HepG2 (cell line): ENCODE measurements around the gene SCIN. TPM values are rescaled to one million over a fixed set of nuclear protein-coding genes. Genes with fewer than 3 reads are reported as not detected.

Source experiments
- ATAC-seq: fragments of 200-7000 bp; cut with Tn5 transposase; 3 replicates; pipeline ENCODE4 v1.9.1; 2020; ENCODE audit warnings: mild to moderate bottlenecking, moderate library complexity
- BruUV-seq: library from RNA; stranded (reverse); fragments of 400-500 nt; replicated peaks from 2 replicates; lab custom pipeline; 2021; lab: Mats Ljungman, UMichigan
- CTCF ChIA-PET: fragments of 300-600 bp; formaldehyde crosslinking; extraction: SDS; loops from one replicate; lab custom pipeline; 2021; ENCODE audit warnings: low total read pairs, inconsistent platforms, low intra/inter-chr PET ratio; lab: Yijun Ruan, JAX
- POLR2A ChIA-PET: fragments of 350-600 bp; sonication (Branson Sonifier 250); formaldehyde crosslinking; loops from one replicate; lab custom pipeline; 2020; ENCODE audit warnings: antibody characterized with exemption, inconsistent platforms; lab: Yijun Ruan, JAX
- DNase-seq: peaks from one replicate; pipeline ENCODE4 v3.0.0-alpha.2; 2015; ENCODE audit warnings: low spot score
- FAIRE-seq: peaks from 3 replicates; lab custom pipeline; 2011; peaks lifted over from hg19 to GRCh38; lab: Jason Lieb, UNC
- H2AFZ ChIP-seq: one replicate; pipeline ENCODE4 v1.6.1; 2011; ENCODE audit warnings: low read length, inconsistent platforms
- H3K27ac ChIP-seq: fragments of 300-600 bp; 3 replicates; pipeline ENCODE4 v1.8.0; 2011; ENCODE audit warnings: mixed run types, mild to moderate bottlenecking, mixed read lengths, low read length, inconsistent platforms; ENCODE audit not compliant: insufficient read depth; ENCODE audit errors: extremely low read length
- H3K27me3 ChIP-seq, 2 experiments: fragments of 200-600 bp in 1 of 2; 2 replicates in 1 of 2; 3 replicates in 1 of 2; pipeline versions ENCODE4 v1.6.0 to v1.8.0; 2011; ENCODE audit warnings: low read length in 2 of 2, mild to moderate bottlenecking in 2 of 2, moderate library complexity in 2 of 2, inconsistent platforms in 1 of 2; ENCODE audit not compliant: insufficient read depth in 2 of 2, control insufficient read depth in 1 of 2
- H3K36me3 ChIP-seq, 2 experiments: fragments of 200-600 bp in 1 of 2; replicated peaks in 1 of 2; 2 replicates in 1 of 2; 3 replicates in 1 of 2; pipeline versions ENCODE4 v1.5.1 to v1.8.0; 2011; ENCODE audit warnings: low read length in 2 of 2, inconsistent platforms in 1 of 2; ENCODE audit not compliant: insufficient read depth in 2 of 2, control insufficient read depth in 1 of 2
- H3K4me1 ChIP-seq: 2 replicates; pipeline ENCODE4 v1.5.1; 2012; ENCODE audit warnings: low read length, inconsistent platforms; ENCODE audit not compliant: insufficient read depth
- H3K4me2 ChIP-seq: 2 replicates; pipeline ENCODE4 v1.6.0; 2011; ENCODE audit warnings: low read depth, low read length, inconsistent platforms
- H3K4me3 ChIP-seq, 3 experiments: fragments of 200-600 bp in 1 of 3; sonication (generic), shearing (Covaris generic) in 1 of 3; replicated peaks in 1 of 3; 2 replicates each; pipeline ENCODE4 v1.5.1; 2011 to 2016; ENCODE audit warnings: low read length in 3 of 3, inconsistent platforms in 2 of 3, low read depth in 2 of 3, mild to moderate bottlenecking in 2 of 3, control low read depth in 1 of 3, mixed read lengths in 1 of 3; ENCODE audit not compliant: insufficient read depth in 1 of 3
- H3K79me2 ChIP-seq: one replicate; pipeline ENCODE4 v1.6.1; 2011; ENCODE audit warnings: low read length, inconsistent platforms; ENCODE audit not compliant: insufficient read depth
- H3K9ac ChIP-seq: 2 replicates; pipeline ENCODE4 v1.6.0; 2011; ENCODE audit warnings: mild to moderate bottlenecking, low read depth, low read length, inconsistent platforms; ENCODE audit not compliant: insufficient read depth
- H3K9me3 ChIP-seq: 2 replicates; pipeline ENCODE4 v1.5.1; 2012; ENCODE audit warnings: mild to moderate bottlenecking, low read length
- H4K20me1 ChIP-seq: 2 replicates; pipeline ENCODE4 v1.6.0; 2011; ENCODE audit warnings: inconsistent platforms, mild to moderate bottlenecking, low read length, moderate library complexity; ENCODE audit not compliant: insufficient read depth
- HNRNPH1 ChIP-seq: fragments of 200-400 bp; formaldehyde crosslinking; optimal IDR thresholded peaks from 2 replicates; pipeline ENCODE3; 2017; ENCODE audit warnings: mild to moderate bottlenecking, low read depth, low read length
- SETDB1 ChIP-seq: sonication (generic); formaldehyde crosslinking; IDR thresholded peaks from 2 replicates; pipeline ENCODE4 v1.5.1; 2020; ENCODE audit warnings: missing genetic modification reagents, mild to moderate bottlenecking, borderline replicate concordance
- ZKSCAN5 ChIP-seq: sonication (generic); formaldehyde crosslinking; IDR thresholded peaks from 2 replicates; pipeline ENCODE4 v1.5.1; 2020; ENCODE audit warnings: mild to moderate bottlenecking, missing genetic modification reagents
- ZNF225 ChIP-seq: sonication (generic); formaldehyde crosslinking; IDR thresholded peaks from 2 replicates; pipeline ENCODE4 v1.4.0; 2020; ENCODE audit warnings: mild to moderate bottlenecking, missing genetic modification reagents
- ZNF296 ChIP-seq: sonication (generic); formaldehyde crosslinking; conservative IDR thresholded peaks from 2 replicates; pipeline ENCODE4 v1.5.0; 2020; ENCODE audit warnings: mild to moderate bottlenecking, missing genetic modification reagents
- ZNF337 ChIP-seq: sonication (generic); formaldehyde crosslinking; IDR thresholded peaks from 2 replicates; pipeline ENCODE4 v1.5.1; 2020; ENCODE audit warnings: missing genetic modification reagents, low read depth, mild to moderate bottlenecking, borderline replicate concordance
- ZNF878 ChIP-seq: sonication (generic); formaldehyde crosslinking; IDR thresholded peaks from 2 replicates; pipeline ENCODE4 v1.8.1; 2023; ENCODE audit warnings: mild to moderate bottlenecking, missing genetic modification reagents, moderate library complexity
- WGBS: methylation state at CpG from one replicate; pipeline ENCODE4 v1.1.6; 2017; ENCODE audit warnings: low lambda C conversion rate; 5-methylcytosine and 5-hydroxymethylcytosine counted together
- in situ Hi-C: cut with HindIII; loops from 2 replicates; pipeline ENCODE4 v1.10.0; 2017; ENCODE audit warnings: low pct_unique_long_range_greater_than_20kb; ENCODE audit not compliant: extremely low pct_ligation_motif_present
- intact Hi-C: fragments of 100-400 bp; cut with micrococcal nuclease; formaldehyde crosslinking; loops from one replicate; pipeline ENCODE4 v1.10.0; 2022; ENCODE audit not compliant: unreplicated experiment
- polyA plus RNA-seq, 8 experiments: library from polyadenylated mRNA; depleted of rRNA in 3 of 8; stranded (reverse) in 7 of 8; unstranded in 1 of 8; fragments of >200 nt; fragmentation: Illumina TruSeq in 4 of 8; extraction: Trizol in 4 of 8; gene quantifications; 2 replicates each; pipeline versions ENCODE4 v1.2.1 to v1.2.3, GENCODE V29; 2011 to 2016; ENCODE audit warnings: low read depth in 4 of 8, missing spikeins in 1 of 8, mixed read lengths in 1 of 8; ENCODE audit not compliant: insufficient read depth in 1 of 8
- total RNA-seq, 5 experiments: library from RNA; depleted of rRNA; stranded (reverse); fragments of >200 nt; fragmentation: Illumina TruSeq; extraction: Trizol; gene quantifications; 2 replicates each; pipeline ENCODE4 v1.2.3, GENCODE V29; 2016; ENCODE audit warnings: low read depth in 1 of 5
- TF ChIP-seq, protein P1 (sequence below): IDR thresholded peaks from 2 replicates; pipeline ENCODE4 v1.6.1; 2016; ENCODE audit warnings: mild to moderate bottlenecking, missing biosample characterization, missing genetic modification reagents
- TF ChIP-seq, protein P2 (sequence below): IDR thresholded peaks from 2 replicates; pipeline ENCODE4 v1.6.1; 2016; ENCODE audit warnings: missing biosample characterization, missing genetic modification reagents, low read depth
- TF ChIP-seq, protein P3 (sequence below): sonication (generic); formaldehyde crosslinking; IDR thresholded peaks from 2 replicates; pipeline ENCODE4 v1.4.0; 2020; ENCODE audit warnings: missing genetic modification reagents
- TF ChIP-seq, protein P4 (sequence below): sonication (generic); formaldehyde crosslinking; conservative IDR thresholded peaks from 2 replicates; pipeline ENCODE4 v1.4.0; 2020; ENCODE audit warnings: missing genetic modification reagents
- TF ChIP-seq, protein P5 (sequence below): sonication (generic); formaldehyde crosslinking; IDR thresholded peaks from 2 replicates; pipeline ENCODE4 v1.8.1; 2022; ENCODE audit warnings: mild to moderate bottlenecking, missing genetic modification reagents

SCIN gene
- total and polyA plus RNA-seq, 2 of the 13 experiments (the other 11 are each of a cell fraction or from before 2014, with no cell fraction given), result not detected

DNA sequence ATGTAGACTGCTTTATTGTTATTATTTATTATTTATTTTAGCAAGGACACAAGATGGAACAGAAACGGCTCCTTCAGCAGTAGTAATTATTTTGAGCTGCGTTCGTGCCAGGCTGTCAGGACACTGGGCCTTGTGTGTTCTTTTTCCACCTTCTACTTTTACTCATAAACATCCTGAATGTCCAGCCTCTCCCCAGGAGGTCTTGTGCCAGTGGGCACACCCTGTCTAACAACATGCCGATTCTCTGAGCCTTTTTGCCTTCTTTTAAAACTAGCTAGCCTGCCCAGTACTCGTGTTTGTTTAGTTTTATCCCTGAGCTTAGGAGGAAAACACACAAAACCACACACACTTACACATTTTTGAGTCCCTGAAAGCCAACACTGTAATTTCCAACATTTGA is 1.2 kb downstream of the SCIN start:
- CTCF ChIA-PET, result no interaction called here
- H3K27me3 ChIP-seq, result peaks cover 1 to 20% of the 10 kb centered on the region in 2 experiments; a peak in 2 of 5 replicates
- no peaks in the 10 kb centered on the region for H3K4me1 ChIP-seq
- in situ Hi-C loops (no loop called here), intact Hi-C loops (no loop called here)
- no peaks in the 10 kb centered on the region for H3K36me3 ChIP-seq
- H4K20me1 ChIP-seq, result no peaks in the 10 kb centered on the region
- no peaks in the 10 kb centered on the region for H3K79me2 ChIP-seq
- 19% methylated on average over 5 of the region's 5 CpGs for whole genome bisulfite sequencing
- BruUV-seq, result no TSS peak
- no peak overlapping the region for H3K27ac ChIP-seq
- ATAC-seq (no peak), DNase-seq (no peak), FAIRE-seq (no peak)
- POLR2A ChIA-PET, result no interaction called here
- no peak overlapping the region for H2AFZ ChIP-seq
- H3K4me3 ChIP-seq, result no peak overlapping the region
- no peak overlapping the region for H3K9ac ChIP-seq
- H3K9me3 ChIP-seq, result no peaks in the 10 kb centered on the region
- no peak overlapping the region for H3K4me2 ChIP-seq
- no peak for TF ChIP-seq ZNF878 (CRISPR knock-in tag)
- no peak for TF ChIP-seq ZNF225 (CRISPR knock-in tag)
- TF ChIP-seq SETDB1 (CRISPR knock-in tag), result no peak
- no peak for TF ChIP-seq ZKSCAN5 (CRISPR knock-in tag)
- no peak for TF ChIP-seq ZNF337
- TF ChIP-seq, protein P1, sequence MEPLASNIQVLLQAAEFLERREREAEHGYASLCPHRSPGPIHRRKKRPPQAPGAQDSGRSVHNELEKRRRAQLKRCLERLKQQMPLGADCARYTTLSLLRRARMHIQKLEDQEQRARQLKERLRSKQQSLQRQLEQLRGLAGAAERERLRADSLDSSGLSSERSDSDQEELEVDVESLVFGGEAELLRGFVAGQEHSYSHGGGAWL, result no peak
- TF ChIP-seq, protein P2, sequence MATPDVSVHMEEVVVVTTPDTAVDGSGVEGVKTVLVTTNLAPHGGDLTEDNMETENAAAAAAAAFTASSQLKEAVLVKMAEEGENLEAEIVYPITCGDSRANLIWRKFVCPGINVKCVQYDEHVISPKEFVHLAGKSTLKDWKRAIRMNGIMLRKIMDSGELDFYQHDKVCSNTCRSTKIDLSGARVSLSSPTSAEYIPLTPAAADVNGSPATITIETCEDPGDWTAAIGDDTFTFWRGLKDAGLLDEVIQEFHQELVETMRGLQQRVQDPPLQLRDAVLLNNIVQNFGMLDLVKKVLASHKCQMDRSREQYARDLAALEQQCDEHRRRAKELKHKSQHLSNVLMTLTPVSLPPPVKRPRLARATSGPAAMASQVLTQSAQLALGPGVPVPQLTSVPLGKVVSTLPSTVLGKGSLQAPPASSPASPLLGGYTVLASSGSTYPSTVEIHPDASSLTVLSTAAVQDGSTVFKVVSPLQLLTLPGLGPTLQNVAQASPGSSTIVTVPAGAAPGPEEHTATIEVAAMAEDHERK (CRISPR knock-in tag), result no peak
- TF ChIP-seq, protein P3, sequence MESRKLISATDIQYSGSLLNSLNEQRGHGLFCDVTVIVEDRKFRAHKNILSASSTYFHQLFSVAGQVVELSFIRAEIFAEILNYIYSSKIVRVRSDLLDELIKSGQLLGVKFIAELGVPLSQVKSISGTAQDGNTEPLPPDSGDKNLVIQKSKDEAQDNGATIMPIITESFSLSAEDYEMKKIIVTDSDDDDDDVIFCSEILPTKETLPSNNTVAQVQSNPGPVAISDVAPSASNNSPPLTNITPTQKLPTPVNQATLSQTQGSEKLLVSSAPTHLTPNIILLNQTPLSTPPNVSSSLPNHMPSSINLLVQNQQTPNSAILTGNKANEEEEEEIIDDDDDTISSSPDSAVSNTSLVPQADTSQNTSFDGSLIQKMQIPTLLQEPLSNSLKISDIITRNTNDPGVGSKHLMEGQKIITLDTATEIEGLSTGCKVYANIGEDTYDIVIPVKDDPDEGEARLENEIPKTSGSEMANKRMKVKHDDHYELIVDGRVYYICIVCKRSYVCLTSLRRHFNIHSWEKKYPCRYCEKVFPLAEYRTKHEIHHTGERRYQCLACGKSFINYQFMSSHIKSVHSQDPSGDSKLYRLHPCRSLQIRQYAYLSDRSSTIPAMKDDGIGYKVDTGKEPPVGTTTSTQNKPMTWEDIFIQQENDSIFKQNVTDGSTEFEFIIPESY (CRISPR knock-in tag), result no peak
- TF ChIP-seq, protein P4, sequence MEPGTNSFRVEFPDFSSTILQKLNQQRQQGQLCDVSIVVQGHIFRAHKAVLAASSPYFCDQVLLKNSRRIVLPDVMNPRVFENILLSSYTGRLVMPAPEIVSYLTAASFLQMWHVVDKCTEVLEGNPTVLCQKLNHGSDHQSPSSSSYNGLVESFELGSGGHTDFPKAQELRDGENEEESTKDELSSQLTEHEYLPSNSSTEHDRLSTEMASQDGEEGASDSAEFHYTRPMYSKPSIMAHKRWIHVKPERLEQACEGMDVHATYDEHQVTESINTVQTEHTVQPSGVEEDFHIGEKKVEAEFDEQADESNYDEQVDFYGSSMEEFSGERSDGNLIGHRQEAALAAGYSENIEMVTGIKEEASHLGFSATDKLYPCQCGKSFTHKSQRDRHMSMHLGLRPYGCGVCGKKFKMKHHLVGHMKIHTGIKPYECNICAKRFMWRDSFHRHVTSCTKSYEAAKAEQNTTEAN, result no peak
- no peak for TF ChIP-seq ZNF296 (CRISPR knock-in tag)
- no peak for TF ChIP-seq HNRNPH1
- TF ChIP-seq, protein P5, sequence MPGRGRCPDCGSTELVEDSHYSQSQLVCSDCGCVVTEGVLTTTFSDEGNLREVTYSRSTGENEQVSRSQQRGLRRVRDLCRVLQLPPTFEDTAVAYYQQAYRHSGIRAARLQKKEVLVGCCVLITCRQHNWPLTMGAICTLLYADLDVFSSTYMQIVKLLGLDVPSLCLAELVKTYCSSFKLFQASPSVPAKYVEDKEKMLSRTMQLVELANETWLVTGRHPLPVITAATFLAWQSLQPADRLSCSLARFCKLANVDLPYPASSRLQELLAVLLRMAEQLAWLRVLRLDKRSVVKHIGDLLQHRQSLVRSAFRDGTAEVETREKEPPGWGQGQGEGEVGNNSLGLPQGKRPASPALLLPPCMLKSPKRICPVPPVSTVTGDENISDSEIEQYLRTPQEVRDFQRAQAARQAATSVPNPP, result no peak
- TF ChIP-seq, all 625 proteins: peak for 0
